AG04450 (cell line): ENCODE measurements around the gene CXCR5. TPM values are rescaled to one million over a fixed set of nuclear protein-coding genes. Genes with fewer than 3 reads are reported as not detected.

Experiments
- CTCF ChIA-PET: fragments of 300-600, 350-600 bp; formaldehyde crosslinking; extraction: SDS; loops from one replicate; lab custom pipeline; 2022; ENCODE audit warnings: antibody characterized with exemption, inconsistent platforms; lab: Charles Lee
- POLR2A ChIA-PET: fragments of 350-600 bp; formaldehyde crosslinking; extraction: SDS; loops from one replicate; lab custom pipeline; 2021; ENCODE audit warnings: antibody characterized with exemption, inconsistent platforms; lab: Yijun Ruan, JAX
- DNase-seq: peaks from one replicate; pipeline ENCODE4 v3.0.0-alpha.2; 2011; ENCODE audit warnings: low read depth, low spot score
- H3K27ac ChIP-seq: one replicate; pipeline ENCODE4 v1.5.1; 2012; ENCODE audit warnings: low read depth, low read length, control low read depth
- H3K27me3 ChIP-seq: one replicate; pipeline ENCODE4 v1.6.0; 2012; ENCODE audit warnings: low read length; ENCODE audit not compliant: control insufficient read depth, insufficient read depth
- H3K4me3 ChIP-seq: 2 replicates; pipeline ENCODE4 v1.5.1; 2011; ENCODE audit warnings: mild to moderate bottlenecking, low read depth, low read length, control low read depth
- H3K9me3 ChIP-seq: 2 replicates; pipeline ENCODE4 v1.5.1; 2012; ENCODE audit warnings: low read length; ENCODE audit not compliant: control insufficient read depth, insufficient read depth
- CTCF ChIP-seq: IDR thresholded peaks from 2 replicates; pipeline ENCODE4 v1.5.1; 2011; ENCODE audit warnings: low read depth, low read length, control low read depth, inconsistent platforms
- polyA plus RNA-seq: library from polyadenylated mRNA; depleted of rRNA; stranded (reverse); fragments of >200 nt; gene quantifications from 2 replicates; pipeline ENCODE4 v1.2.3, GENCODE V29; 2011

The CXCR5 gene
- polyA plus RNA-seq, 1 experiment = not detected

GRCh38 chr11:118892964-118893363 is 9.3 kb downstream of the CXCR5 start:
- H3K4me3 ChIP-seq = no peak overlapping the region
- no peak overlapping the region for H3K27ac ChIP-seq
- DNase-seq = no peak
- no peaks in the 10 kb centered on the region; the same call in 1 of the 2 replicates for H3K9me3 ChIP-seq
- ChIA-PET POLR2A (interaction anchor here (0.9 kb wide), 1 partner anchor 10 kb away, joined by 7 read pairs; no protein-coding TSS in a partner anchor), CTCF (no interaction called here)
- TF ChIP-seq CTCF = no peak
- H3K27me3 ChIP-seq = no peaks in the 10 kb centered on the region

- H3K27ac ChIP-seq = no peak overlapping the region
- H3K9me3 ChIP-seq = no peaks in the 10 kb centered on the region; the same call in 1 of the 2 replicates
- CTCF ChIA-PET = no interaction called here
- H3K4me3 ChIP-seq = no peak overlapping the region
- no peak for DNase-seq
- POLR2A ChIA-PET = interaction anchor here (0.9 kb wide), 1 partner anchor 11 kb away, joined by 7 read pairs; no protein-coding TSS in a partner anchor
- TF ChIP-seq CTCF = no peak
- H3K27me3 ChIP-seq = no peaks in the 10 kb centered on the region
Measured at GRCh38 chr11:118893662-118894061, 10.0 kb downstream of the CXCR5 start.

GRCh38 chr11:118894192-118894591 is 10.5 kb downstream of the CXCR5 start:
- Histone ChIP-seq H3K4me3 (no peak overlapping the region), H3K9me3 (no peaks in the 10 kb centered on the region; the same call in 1 of the 2 replicates), H3K27ac (no peak overlapping the region), H3K27me3 (no peaks in the 10 kb centered on the region)
- ChIA-PET CTCF (interaction anchor here (1.2 to 1.9 kb wide), 2 partner anchors 34 to 62 kb away, joined by 5 to 7 read pairs; partner anchors contain the start of gene UPK2), POLR2A (interaction anchor here (0.6 kb wide), 1 partner anchor 15 kb away, joined by 6 read pairs; no protein-coding TSS in a partner anchor)
- no peak for DNase-seq
- no peak for TF ChIP-seq CTCF

- Histone ChIP-seq H3K9me3 (no peaks in the 10 kb centered on the region; the same call in 1 of the 2 replicates), H3K27me3 (no peaks in the 10 kb centered on the region), H3K4me3 (no peak overlapping the region), H3K27ac (peak overlapping the region; percentile 11)
- no peak for DNase-seq
- TF ChIP-seq CTCF = no peak
- ChIA-PET POLR2A (interaction anchor here (1.3 kb wide), 1 partner anchor 27 kb away, joined by 4 read pairs; no protein-coding TSS in a partner anchor), CTCF (interaction anchor here (0.6 to 2.0 kb wide), 7 partner anchors 11 to 146 kb away, joined by 3 to 11 read pairs (median 4); partner anchors contain the start of genes DDX6 and UPK2)
Measured at GRCh38 chr11:118895093-118896039, 11.7 kb downstream of the CXCR5 start.

DNA sequence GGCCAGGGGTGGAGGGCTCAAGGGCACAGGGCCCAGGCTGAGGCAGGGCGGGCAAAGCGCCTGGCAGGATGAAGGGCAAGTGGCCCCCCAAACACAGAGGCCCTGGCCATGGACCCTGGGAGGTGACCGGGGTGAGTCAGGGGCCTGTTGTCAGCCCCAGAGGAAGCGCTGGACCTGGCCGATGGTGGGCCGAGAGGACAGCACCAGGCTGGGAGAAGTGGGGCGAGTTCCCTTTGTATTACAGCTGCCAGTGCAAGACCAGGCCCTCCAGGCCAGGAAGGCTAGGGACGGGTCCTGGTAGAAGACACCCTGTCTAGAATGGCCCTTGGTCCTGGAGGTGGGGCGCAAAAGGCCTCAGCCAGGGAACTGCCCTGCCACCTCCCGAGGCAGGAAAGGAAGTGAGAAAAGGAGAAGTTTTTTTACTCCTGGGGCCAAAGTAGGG is 12.8 kb downstream of the CXCR5 start:
- CTCF ChIA-PET = interaction anchor here (2.0 kb wide), 1 partner anchor 34 kb away, joined by 11 read pairs; no protein-coding TSS in a partner anchor
- Histone ChIP-seq H3K9me3 (no peaks in the 10 kb centered on the region; the same call in 1 of the 2 replicates), H3K4me3 (no peak overlapping the region), H3K27me3 (no peaks in the 10 kb centered on the region), H3K27ac (peak overlapping the region; percentile 11)
- DNase-seq = no peak
- TF ChIP-seq CTCF = no peak
- POLR2A ChIA-PET = no interaction called here
